K562 (cell line): Measurements from ENCODE around the gene PLD3. TPM values are rescaled to one million over a fixed set of nuclear protein-coding genes. Genes with fewer than 3 reads are reported as not detected.

Experiments
- ATF7 ChIP-seq: fragments of 450-650 bp; IDR thresholded peaks from 2 replicates; pipeline ENCODE4 v1.7.1; 2014; ENCODE audit warnings: mild to moderate bottlenecking, moderate library complexity
- CC2D1A ChIP-seq: fragments of 450-650 bp; IDR thresholded peaks from 2 replicates; pipeline ENCODE4 v1.6.1; 2017; ENCODE audit warnings: mild to moderate bottlenecking
- CEBPB ChIP-seq: fragments of 450-650 bp; IDR thresholded peaks from 2 replicates; pipeline ENCODE4 v1.6.1; 2016; ENCODE audit warnings: missing genetic modification characterization, missing compliant biosample characterization
- CTCF ChIP-seq, 3 experiments: IDR thresholded peaks in 2 of 3; conservative IDR thresholded peaks in 1 of 3; 2 replicates each; pipeline ENCODE4 v1.5.1; 2011 to 2012; ENCODE audit warnings: low read length in 3 of 3, mild to moderate bottlenecking in 3 of 3, control low read depth in 2 of 3, improper control_type of control experiment in 1 of 3, inconsistent platforms in 1 of 3, low read depth in 1 of 3, mixed read lengths in 1 of 3, moderate library complexity in 1 of 3; ENCODE audit not compliant: insufficient read depth in 2 of 3
- ELK1 ChIP-seq: sonication (generic); formaldehyde crosslinking; IDR thresholded peaks from 2 replicates; pipeline ENCODE4 v1.8.1; 2022; ENCODE audit warnings: missing genetic modification reagents
- FOXK1 ChIP-seq: sonication (generic); formaldehyde crosslinking; IDR thresholded peaks from 2 replicates; pipeline ENCODE4 v1.8.0; 2022; ENCODE audit warnings: missing genetic modification reagents, mild to moderate bottlenecking, borderline replicate concordance
- HOXB6 ChIP-seq: fragments of 250-450 bp; sonication (Bioruptor Pico); IDR thresholded peaks from 2 replicates; pipeline ENCODE4 v1.5.1; 2022; ENCODE audit warnings: mild to moderate bottlenecking, borderline replicate concordance
- MYC ChIP-seq, 2 experiments: fragments of 250-450 bp in 1 of 2; sonication (Bioruptor Pico) in 1 of 2; IDR thresholded peaks; 2 replicates each; pipeline versions ENCODE4 v1.5.1 to v1.6.1; 2012 to 2021; ENCODE audit warnings: low read depth in 2 of 2, borderline replicate concordance in 1 of 2, improper control_type of control experiment in 1 of 2, low read length in 1 of 2, mild to moderate bottlenecking in 1 of 2, moderate library complexity in 1 of 2
- RFX1 ChIP-seq: fragments of 450-650 bp; IDR thresholded peaks from 2 replicates; pipeline ENCODE4 v1.6.1; 2016; ENCODE audit warnings: mild to moderate bottlenecking, moderate library complexity
- RFX5 ChIP-seq: IDR thresholded peaks from 2 replicates; pipeline ENCODE4 v1.6.1; 2011; ENCODE audit warnings: low read depth, mild to moderate bottlenecking, improper control_type of control experiment, low read length
- TAF1 ChIP-seq: IDR thresholded peaks from 2 replicates; pipeline ENCODE4 v1.6.1; 2011; ENCODE audit warnings: mild to moderate bottlenecking, low read length, moderate library complexity; ENCODE audit not compliant: insufficient read depth, control insufficient read depth, severe bottlenecking; ENCODE audit errors: extremely low read depth
- ZBTB12 ChIP-seq: fragments of 250-450 bp; sonication (Bioruptor Pico); IDR thresholded peaks from 2 replicates; pipeline ENCODE4 v1.4.0; 2020
- ZBTB17 ChIP-seq: fragments of 450-650 bp; formaldehyde crosslinking; IDR thresholded peaks from 2 replicates; pipeline ENCODE4 v1.4.0; 2020; ENCODE audit warnings: mild to moderate bottlenecking
- ZBTB7A ChIP-seq: IDR thresholded peaks from 2 replicates; pipeline ENCODE4 v1.6.1; 2011; ENCODE audit warnings: low read depth, mild to moderate bottlenecking, low read length, moderate library complexity, borderline replicate concordance; ENCODE audit not compliant: control insufficient read depth
- ZNF165 ChIP-seq: fragments of 250-450 bp; sonication (Bioruptor Pico); IDR thresholded peaks from 2 replicates; pipeline ENCODE4 v1.4.0; 2020; ENCODE audit warnings: borderline replicate concordance
- ZNF57 ChIP-seq: fragments of 450-650 bp; formaldehyde crosslinking; IDR thresholded peaks from 2 replicates; pipeline ENCODE4 v1.4.0; 2020; ENCODE audit warnings: mild to moderate bottlenecking, moderate library complexity
- polyA plus RNA-seq, 8 experiments: library from polyadenylated mRNA; depleted of rRNA in 4 of 8; stranded (reverse) in 5 of 8; unstranded in 3 of 8; fragments of >200 nt; fragmentation: Nextera tagmentation in 2 of 8; fragmentation: Illumina TruSeq in 1 of 8; extraction: Ambion mirVana in 2 of 8; extraction: Trizol in 1 of 8; gene quantifications; 2 replicates each; pipeline versions ENCODE4 v1.2.1 to v1.2.3, GENCODE V29; 2011 to 2014; ENCODE audit warnings: inconsistent platforms in 1 of 8, missing spikeins in 1 of 8
- total RNA-seq, 7 experiments: library from RNA; depleted of rRNA in 6 of 7; stranded (reverse); fragments of >200 nt in 6 of 7; fragmentation: Illumina TruSeq in 2 of 7; extraction: Trizol in 2 of 7; gene quantifications; 2 replicates each; pipeline versions ENCODE4 v1.2.1 to v1.2.3, GENCODE V29; 2011 to 2021; ENCODE audit warnings: low replicate concordance in 1 of 7
- TF ChIP-seq, protein P1 (sequence below): fragments of 250-450 bp; sonication (Bioruptor Pico); IDR thresholded peaks from 2 replicates; pipeline ENCODE4 v1.5.0; 2020; ENCODE audit warnings: mild to moderate bottlenecking, borderline replicate concordance
- TF ChIP-seq, protein P2 (sequence below): fragments of 450-650 bp; formaldehyde crosslinking; IDR thresholded peaks from 2 replicates; pipeline ENCODE4 v1.4.0; 2020; ENCODE audit warnings: mild to moderate bottlenecking, moderate library complexity
- TF ChIP-seq, protein P3 (sequence below): fragments of 450-650 bp; IDR thresholded peaks from 2 replicates; pipeline ENCODE4 v1.6.1; 2017; ENCODE audit warnings: mild to moderate bottlenecking, moderate library complexity

The PLD3 gene
- total and polyA plus RNA-seq, 9 of the 15 experiments (the other 6 are each of a cell fraction or from before 2014, with no cell fraction given) = 2.3 to 128 (median 72.7) TPM

DNA sequence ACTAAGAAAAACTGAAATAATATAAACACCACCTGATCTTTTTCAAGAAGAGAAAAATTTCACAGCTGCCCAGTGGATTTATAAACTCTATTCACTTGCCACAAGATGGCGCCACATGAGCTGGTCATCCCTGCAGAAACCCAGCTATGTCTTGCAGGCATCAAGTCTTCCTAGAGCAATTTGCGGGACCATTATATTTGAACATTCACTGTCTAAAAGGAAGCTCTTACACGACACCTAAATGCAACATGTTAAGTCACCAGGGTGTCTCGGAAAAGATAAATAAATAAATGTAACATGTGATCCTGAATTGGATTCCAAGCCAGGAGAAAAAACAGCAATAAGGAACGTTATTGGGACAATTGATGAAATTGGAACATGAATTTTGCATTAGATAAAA lies 43.1 kb upstream of the PLD3 start (continued):
- no peak for TF ChIP-seq RFX1
- TF ChIP-seq FOXK1 (CRISPR knock-in tag) = no peak
- no peak for TF ChIP-seq ZBTB12 (CRISPR knock-in tag)
- no peak for TF ChIP-seq ZNF165 (CRISPR knock-in tag)
- TF ChIP-seq, protein P1, sequence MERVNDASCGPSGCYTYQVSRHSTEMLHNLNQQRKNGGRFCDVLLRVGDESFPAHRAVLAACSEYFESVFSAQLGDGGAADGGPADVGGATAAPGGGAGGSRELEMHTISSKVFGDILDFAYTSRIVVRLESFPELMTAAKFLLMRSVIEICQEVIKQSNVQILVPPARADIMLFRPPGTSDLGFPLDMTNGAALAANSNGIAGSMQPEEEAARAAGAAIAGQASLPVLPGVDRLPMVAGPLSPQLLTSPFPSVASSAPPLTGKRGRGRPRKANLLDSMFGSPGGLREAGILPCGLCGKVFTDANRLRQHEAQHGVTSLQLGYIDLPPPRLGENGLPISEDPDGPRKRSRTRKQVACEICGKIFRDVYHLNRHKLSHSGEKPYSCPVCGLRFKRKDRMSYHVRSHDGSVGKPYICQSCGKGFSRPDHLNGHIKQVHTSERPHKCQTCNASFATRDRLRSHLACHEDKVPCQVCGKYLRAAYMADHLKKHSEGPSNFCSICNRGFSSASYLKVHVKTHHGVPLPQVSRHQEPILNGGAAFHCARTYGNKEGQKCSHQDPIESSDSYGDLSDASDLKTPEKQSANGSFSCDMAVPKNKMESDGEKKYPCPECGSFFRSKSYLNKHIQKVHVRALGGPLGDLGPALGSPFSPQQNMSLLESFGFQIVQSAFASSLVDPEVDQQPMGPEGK = no peak
- TF ChIP-seq, protein P2, sequence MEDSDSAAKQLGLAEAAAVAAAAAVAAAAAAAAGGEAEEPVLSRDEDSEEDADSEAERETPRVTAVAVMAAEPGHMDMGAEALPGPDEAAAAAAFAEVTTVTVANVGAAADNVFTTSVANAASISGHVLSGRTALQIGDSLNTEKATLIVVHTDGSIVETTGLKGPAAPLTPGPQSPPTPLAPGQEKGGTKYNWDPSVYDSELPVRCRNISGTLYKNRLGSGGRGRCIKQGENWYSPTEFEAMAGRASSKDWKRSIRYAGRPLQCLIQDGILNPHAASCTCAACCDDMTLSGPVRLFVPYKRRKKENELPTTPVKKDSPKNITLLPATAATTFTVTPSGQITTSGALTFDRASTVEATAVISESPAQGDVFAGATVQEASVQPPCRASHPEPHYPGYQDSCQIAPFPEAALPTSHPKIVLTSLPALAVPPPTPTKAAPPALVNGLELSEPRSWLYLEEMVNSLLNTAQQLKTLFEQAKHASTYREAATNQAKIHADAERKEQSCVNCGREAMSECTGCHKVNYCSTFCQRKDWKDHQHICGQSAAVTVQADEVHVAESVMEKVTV (CRISPR knock-in tag) = peak; percentile 81
- TF ChIP-seq ZNF57 = no peak
- TF ChIP-seq RFX5 = no peak
- TF ChIP-seq ATF7 = peak; percentile 27; the same call in 1 of the 2 replicates
- TF ChIP-seq TAF1 = no peak
- no peak for TF ChIP-seq ZBTB7A
- no peak for TF ChIP-seq ZBTB17 (CRISPR knock-in tag)
- TF ChIP-seq CC2D1A = peak; percentile 38; the same call in 1 of the 2 replicates
- TF ChIP-seq, protein P3, sequence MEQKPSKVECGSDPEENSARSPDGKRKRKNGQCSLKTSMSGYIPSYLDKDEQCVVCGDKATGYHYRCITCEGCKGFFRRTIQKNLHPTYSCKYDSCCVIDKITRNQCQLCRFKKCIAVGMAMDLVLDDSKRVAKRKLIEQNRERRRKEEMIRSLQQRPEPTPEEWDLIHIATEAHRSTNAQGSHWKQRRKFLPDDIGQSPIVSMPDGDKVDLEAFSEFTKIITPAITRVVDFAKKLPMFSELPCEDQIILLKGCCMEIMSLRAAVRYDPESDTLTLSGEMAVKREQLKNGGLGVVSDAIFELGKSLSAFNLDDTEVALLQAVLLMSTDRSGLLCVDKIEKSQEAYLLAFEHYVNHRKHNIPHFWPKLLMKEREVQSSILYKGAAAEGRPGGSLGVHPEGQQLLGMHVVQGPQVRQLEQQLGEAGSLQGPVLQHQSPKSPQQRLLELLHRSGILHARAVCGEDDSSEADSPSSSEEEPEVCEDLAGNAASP = no peak
- no peak for TF ChIP-seq HOXB6 (CRISPR knock-in tag)
- no peak for TF ChIP-seq ELK1
- TF ChIP-seq MYC (IDR thresholded peaks at IDR 0.05; ENCODE audit: low read depth, low read length) = no peak
- no peak for TF ChIP-seq MYC (CRISPR knock-in tag; IDR thresholded peaks at IDR 0.05; ENCODE audit: borderline replicate concordance, low read depth)
- no peak for TF ChIP-seq CEBPB (tag)
- TF ChIP-seq CTCF (IDR thresholded peaks at IDR 0.05 in 2 of 3, conservative IDR thresholded peaks at IDR 0.05 in 1 of 3; ENCODE audit: insufficient read depth in 2 of 3, low read depth in 1 of 3, low read length in 3 of 3) = peak; percentile 77 to 94 (median 80)
